Trophoblast cell (in vitro differentiated cells and primary cell): ENCODE measurements around the gene PYHIN1.

Experiments used
- DNase-seq, 2 donors: peaks; one replicate each; pipeline ENCODE4 v3.0.0-alpha.2; 2016
- H2AFZ ChIP-seq: 2 replicates; pipeline ENCODE4 v1.6.1; 2013; ENCODE audit warnings: low read length, moderate library complexity, mild to moderate bottlenecking; ENCODE audit not compliant: insufficient read depth, poor library complexity
- H2AK5ac ChIP-seq: 2 replicates; pipeline ENCODE4 v1.6.1; 2013; ENCODE audit warnings: mild to moderate bottlenecking, low read length
- H2BK120ac ChIP-seq: 2 replicates; pipeline ENCODE4 v1.6.1; 2013; ENCODE audit warnings: low read length, mild to moderate bottlenecking, moderate library complexity; ENCODE audit not compliant: insufficient read depth, poor library complexity
- H2BK12ac ChIP-seq: 2 replicates; pipeline ENCODE4 v1.6.1; 2013; ENCODE audit warnings: mild to moderate bottlenecking, low read length, moderate library complexity
- H2BK5ac ChIP-seq: 2 replicates; pipeline ENCODE4 v1.6.1; 2013; ENCODE audit warnings: low read length, low read depth, moderate library complexity, mild to moderate bottlenecking; ENCODE audit not compliant: poor library complexity
- H3K14ac ChIP-seq: 2 replicates; pipeline ENCODE4 v1.6.1; 2013; ENCODE audit warnings: mild to moderate bottlenecking, low read length
- H3K18ac ChIP-seq: 2 replicates; pipeline ENCODE4 v1.6.1; 2013; ENCODE audit warnings: mild to moderate bottlenecking, low read length
- H3K23ac ChIP-seq: 2 replicates; pipeline ENCODE4 v1.6.1; 2013; ENCODE audit warnings: low read length
- H3K27ac ChIP-seq: 2 replicates; pipeline ENCODE4 v1.5.1; 2013; ENCODE audit warnings: low read depth, mild to moderate bottlenecking, inconsistent platforms, low read length, moderate library complexity
- H3K27me3 ChIP-seq: 2 replicates; pipeline ENCODE4 v1.6.1; 2013; ENCODE audit warnings: inconsistent platforms, mild to moderate bottlenecking, low read length, moderate library complexity; ENCODE audit not compliant: insufficient read depth
- H3K36me3 ChIP-seq, 2 experiments: 1 replicate in 1 of 2; 2 replicates in 1 of 2; pipeline ENCODE4 v1.6.1; 2013; ENCODE audit warnings: low read length in 2 of 2, mild to moderate bottlenecking in 2 of 2, moderate library complexity in 1 of 2; ENCODE audit not compliant: insufficient read depth in 2 of 2, control insufficient read depth in 1 of 2
- H3K4ac ChIP-seq: 2 replicates; pipeline ENCODE4 v1.6.1; 2013; ENCODE audit warnings: low read depth, mild to moderate bottlenecking, low read length, moderate library complexity
- H3K4me1 ChIP-seq, 2 experiments: 1 replicate in 1 of 2; 2 replicates in 1 of 2; pipeline ENCODE4 v1.6.1; 2013; ENCODE audit warnings: low read length in 2 of 2, mild to moderate bottlenecking in 2 of 2, moderate library complexity in 1 of 2; ENCODE audit not compliant: insufficient read depth in 2 of 2, control insufficient read depth in 1 of 2
- H3K4me2 ChIP-seq: 2 replicates; pipeline ENCODE4 v1.6.1; 2013; ENCODE audit warnings: inconsistent platforms, mild to moderate bottlenecking, low read length, moderate library complexity
- H3K4me3 ChIP-seq: 2 replicates; pipeline ENCODE4 v1.5.1; 2013; ENCODE audit warnings: mild to moderate bottlenecking, low read depth, low read length, inconsistent platforms
- H3K79me1 ChIP-seq: one replicate; pipeline ENCODE4 v1.6.1; 2013; ENCODE audit warnings: low read length
- H3K79me2 ChIP-seq: 2 replicates; pipeline ENCODE4 v1.6.1; 2013; ENCODE audit warnings: low read length, mild to moderate bottlenecking; ENCODE audit not compliant: control insufficient read depth, insufficient read depth, poor library complexity
- H3K9ac ChIP-seq: 2 replicates; pipeline ENCODE4 v1.6.1; 2013; ENCODE audit warnings: mild to moderate bottlenecking, low read length
- H3K9me3 ChIP-seq: 2 replicates; pipeline ENCODE4 v1.6.1; 2013; ENCODE audit warnings: low read depth, mild to moderate bottlenecking, control low read depth, inconsistent platforms, low read length; ENCODE audit not compliant: insufficient read depth
- H4K12ac ChIP-seq: 2 replicates; pipeline ENCODE4 v1.6.1; 2013; ENCODE audit warnings: low read depth, mild to moderate bottlenecking, low read length, moderate library complexity
- H4K8ac ChIP-seq: 2 replicates; pipeline ENCODE4 v1.6.1; 2013; ENCODE audit warnings: low read depth, mild to moderate bottlenecking, low read length, moderate library complexity
- H4K91ac ChIP-seq: one replicate; pipeline ENCODE4 v1.6.1; 2013; ENCODE audit warnings: low read depth, mild to moderate bottlenecking, low read length, moderate library complexity
- WGBS: extraction: QIAGEN DNeasy Blood & Tissue Kit; methylation state at CpG from one replicate; pipeline ENCODE4 v1.1.7; 2013; ENCODE audit warnings: missing lambda C conversion rate; ENCODE audit not compliant: insufficient read length, insufficient coverage; ENCODE audit errors: extremely low coverage; 5-methylcytosine and 5-hydroxymethylcytosine counted together

Gene PYHIN1

DNA sequence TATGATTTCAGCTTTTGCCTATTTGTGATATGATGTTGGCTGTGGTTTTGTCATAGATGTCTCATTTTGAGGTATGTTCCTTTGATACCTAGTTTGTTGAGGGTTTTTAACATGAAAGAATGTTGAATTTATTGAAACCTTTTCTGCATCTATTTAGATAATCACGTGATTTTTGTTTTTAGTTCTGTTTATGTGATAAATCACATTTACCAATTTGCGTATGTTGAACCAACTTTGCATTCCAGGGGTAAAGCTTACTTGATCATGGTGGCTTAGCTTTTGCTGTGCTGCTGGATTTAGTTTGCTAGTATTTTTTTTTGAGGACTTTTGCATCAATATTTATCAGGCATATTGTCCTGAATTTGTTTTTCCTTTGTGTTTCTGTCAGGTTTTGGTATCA is 51.9 kb downstream of the PYHIN1 start:
- H3K4ac ChIP-seq = no peak overlapping the region
- H2BK12ac ChIP-seq = no peak overlapping the region
- H2AFZ ChIP-seq = no peak overlapping the region
- no peak overlapping the region for H3K27ac ChIP-seq
- H3K79me1 ChIP-seq = no peaks in the 10 kb centered on the region
- H3K14ac ChIP-seq = no peak overlapping the region
- H3K23ac ChIP-seq = no peak overlapping the region
- H4K91ac ChIP-seq = no peak overlapping the region
- no peak overlapping the region for H3K4me3 ChIP-seq
- no peaks in the 10 kb centered on the region for H3K79me2 ChIP-seq
- no CpG with 5 or more reads among the region's 2 CpGs for WGBS
- H4K12ac ChIP-seq = no peak overlapping the region
- no peaks in the 10 kb centered on the region for H3K4me1 ChIP-seq
- no peak overlapping the region for H3K4me2 ChIP-seq
- no peak overlapping the region for H3K18ac ChIP-seq
- no peak overlapping the region for H2BK120ac ChIP-seq
- DNase-seq = no peak
- no peak overlapping the region for H3K9ac ChIP-seq
- no peaks in the 10 kb centered on the region for H3K27me3 ChIP-seq
- H3K9me3 ChIP-seq = no peaks in the 10 kb centered on the region
- H4K8ac ChIP-seq = no peak overlapping the region
- H3K36me3 ChIP-seq = no peaks in the 10 kb centered on the region
- no peak overlapping the region for H2AK5ac ChIP-seq
- H2BK5ac ChIP-seq = no peak overlapping the region

DNA sequence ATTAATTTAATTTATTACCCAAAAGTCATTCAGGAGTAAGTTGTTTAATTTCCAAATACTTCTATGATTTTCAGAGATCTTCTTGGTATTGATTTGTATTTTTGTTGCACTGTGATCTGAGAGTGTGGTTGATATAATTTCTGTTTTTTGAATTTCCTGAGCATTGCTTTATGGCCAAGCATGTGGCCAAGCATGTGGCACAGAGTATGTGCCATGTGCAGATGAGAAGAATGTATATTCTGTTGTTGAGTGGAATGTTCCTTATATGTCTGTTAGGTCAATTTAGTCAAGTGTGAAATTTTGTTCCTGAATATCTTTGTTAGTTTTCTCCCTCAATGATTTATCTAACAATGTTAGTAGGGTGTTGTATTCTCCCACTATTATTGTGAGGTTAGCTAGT is 53.0 kb downstream of the PYHIN1 start:
- Histone ChIP-seq H3K4me3 (no peak overlapping the region), H3K18ac (no peak overlapping the region), H3K79me1 (no peaks in the 10 kb centered on the region), H4K8ac (no peak overlapping the region), H3K4me2 (no peak overlapping the region), H3K4me1 (no peaks in the 10 kb centered on the region), H2BK5ac (no peak overlapping the region), H3K79me2 (no peaks in the 10 kb centered on the region), H3K9me3 (no peaks in the 10 kb centered on the region), H2BK12ac (no peak overlapping the region), H2BK120ac (no peak overlapping the region), H3K27ac (no peak overlapping the region), H3K4ac (no peak overlapping the region), H4K91ac (no peak overlapping the region), H3K9ac (no peak overlapping the region), H4K12ac (no peak overlapping the region), H3K23ac (no peak overlapping the region), H2AK5ac (no peak overlapping the region), H2AFZ (no peak overlapping the region), H3K14ac (no peak overlapping the region), H3K27me3 (no peaks in the 10 kb centered on the region), H3K36me3 (no peaks in the 10 kb centered on the region)
- DNase-seq = no peak

DNA sequence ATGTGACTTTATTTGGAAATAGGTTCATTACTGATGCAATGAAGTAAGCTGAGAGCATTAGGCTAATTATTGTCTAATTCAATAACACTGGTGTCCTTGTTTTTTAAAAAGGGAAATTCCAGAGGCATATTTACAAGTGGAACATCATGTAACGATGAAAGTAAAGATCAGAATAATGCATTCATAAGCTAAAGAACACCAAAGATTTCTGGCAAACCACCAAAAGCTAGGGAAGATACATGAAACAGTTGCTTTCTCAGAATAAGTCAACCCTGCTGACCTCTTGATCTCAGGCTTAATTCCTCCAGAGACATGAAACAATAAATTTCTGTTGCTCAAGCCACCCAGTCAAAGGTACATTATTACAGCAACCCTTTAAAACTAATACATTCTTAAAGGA is 58.1 kb downstream of the PYHIN1 start:
- no peaks in the 10 kb centered on the region for H3K9me3 ChIP-seq

DNA sequence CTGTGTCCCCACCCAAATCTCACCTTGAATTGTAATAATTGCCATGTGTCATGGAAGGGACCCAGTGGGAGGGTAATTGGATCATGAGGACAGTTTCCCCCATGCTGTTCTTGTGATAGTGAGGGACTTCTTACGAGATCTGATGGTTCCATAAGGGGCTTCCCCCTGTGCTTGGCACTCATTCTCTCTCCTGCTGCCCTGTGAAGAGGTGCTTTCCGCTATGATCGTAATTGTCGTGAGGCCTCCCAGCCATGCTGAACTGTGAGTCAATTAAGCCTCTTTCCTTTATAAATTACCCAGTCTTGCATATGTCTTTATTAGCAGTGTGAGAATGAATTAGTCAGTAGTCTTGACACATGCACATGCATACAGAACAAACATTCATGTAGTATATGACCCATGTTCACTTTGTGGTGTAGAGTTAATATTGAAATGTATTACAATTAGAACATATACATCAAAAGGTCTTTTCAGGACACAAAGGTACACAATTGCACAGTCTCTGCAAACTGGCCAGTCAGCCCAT is 61.5 kb downstream of the PYHIN1 start:
- Histone ChIP-seq H2BK12ac (no peak overlapping the region), H3K9me3 (no peaks in the 10 kb centered on the region), H2AFZ (no peak overlapping the region), H2AK5ac (no peak overlapping the region), H3K79me2 (no peaks in the 10 kb centered on the region), H3K14ac (no peak overlapping the region), H3K18ac (no peak overlapping the region), H3K4me2 (no peak overlapping the region), H2BK120ac (no peak overlapping the region), H3K23ac (no peak overlapping the region), H4K12ac (no peak overlapping the region), H4K91ac (no peak overlapping the region), H3K9ac (no peak overlapping the region), H2BK5ac (no peak overlapping the region), H3K36me3 (no peaks in the 10 kb centered on the region), H3K4me3 (no peak overlapping the region), H4K8ac (no peak overlapping the region), H3K27me3 (no peaks in the 10 kb centered on the region), H3K4ac (no peak overlapping the region), H3K27ac (no peak overlapping the region), H3K4me1 (no peaks in the 10 kb centered on the region), H3K79me1 (no peaks in the 10 kb centered on the region)
- no CpG with 5 or more reads among the region's 4 CpGs for WGBS
- DNase-seq = no peak

More for the DNA sequence above, 58.1 kb downstream of the PYHIN1 start:
- no peaks in the 10 kb centered on the region for H3K27me3 ChIP-seq
- no peaks in the 10 kb centered on the region for H3K79me1 ChIP-seq
- no peaks in the 10 kb centered on the region for H3K36me3 ChIP-seq
- H3K14ac ChIP-seq = no peak overlapping the region
- no peak overlapping the region for H3K18ac ChIP-seq
- no peak overlapping the region for H2BK120ac ChIP-seq
- H2BK5ac ChIP-seq = no peak overlapping the region
- no peak overlapping the region for H3K27ac ChIP-seq
- no CpG with 5 or more reads among the region's 1 CpG for WGBS
- H3K4me1 ChIP-seq = no peaks in the 10 kb centered on the region
- no peaks in the 10 kb centered on the region for H3K79me2 ChIP-seq
- no peak overlapping the region for H4K8ac ChIP-seq
- H3K23ac ChIP-seq = no peak overlapping the region
- no peak for DNase-seq
- H3K9ac ChIP-seq = no peak overlapping the region
- no peak overlapping the region for H3K4me3 ChIP-seq
- no peak overlapping the region for H2AFZ ChIP-seq
- H3K4ac ChIP-seq = no peak overlapping the region
- H4K12ac ChIP-seq = no peak overlapping the region
- no peak overlapping the region for H2BK12ac ChIP-seq
- no peak overlapping the region for H3K4me2 ChIP-seq
- H4K91ac ChIP-seq = no peak overlapping the region
- no peak overlapping the region for H2AK5ac ChIP-seq
